GM10248 (cell line): Measurements from ENCODE around the gene SAFB2.

ENCODE experiments used
- CTCF ChIA-PET: fragments of 300-600 bp; sonication (Branson Sonifier 250); formaldehyde crosslinking; extraction: SDS; loops from one replicate; lab custom pipeline; 2021; ENCODE audit warnings: antibody characterized with exemption; lab: Yijun Ruan, JAX
- POLR2A ChIA-PET: fragments of 350-650 bp; sonication (Branson Sonifier 250); formaldehyde crosslinking; extraction: SDS; loops from one replicate; lab custom pipeline; 2020; ENCODE audit warnings: antibody characterized with exemption; lab: Yijun Ruan, JAX
- DNase-seq: peaks from one replicate; pipeline ENCODE4 v3.0.0; 2012; ENCODE audit errors: extremely low spot score
- CTCF ChIP-seq: IDR thresholded peaks from 2 replicates; pipeline ENCODE4 v1.5.1; 2012; ENCODE audit warnings: mild to moderate bottlenecking, low read depth; ENCODE audit errors: extremely low read depth, missing control alignments, control extremely low read depth

SAFB2 gene

GRCh38 chr19:5545984-5546383 lies 76.6 kb downstream of the SAFB2 start:
- CTCF ChIA-PET, result interaction anchor here (1.1 kb wide), 1 partner anchor 33 kb away, joined by 5 read pairs; no protein-coding TSS in a partner anchor
- POLR2A ChIA-PET, result no interaction called here
- no peak for TF ChIP-seq CTCF
- no peak for DNase-seq

GRCh38 chr19:5545051-5545450 lies 77.5 kb downstream of the SAFB2 start:
- POLR2A ChIA-PET, result no interaction called here
- CTCF ChIA-PET, result no interaction called here

GRCh38 chr19:5542665-5543064 lies 79.9 kb downstream of the SAFB2 start:
- ChIA-PET POLR2A (no interaction called here), CTCF (no interaction called here)
- DNase-seq, result no peak
- no peak for TF ChIP-seq CTCF

More at GRCh38 chr19:5545051-5545450, 77.5 kb downstream of the SAFB2 start:
- no peak for TF ChIP-seq CTCF
- DNase-seq, result no peak

GRCh38 chr19:5541456-5541855 lies 81.1 kb downstream of the SAFB2 start:
- DNase-seq, result no peak
- POLR2A ChIA-PET, result no interaction called here
- CTCF ChIA-PET, result no interaction called here
- no peak for TF ChIP-seq CTCF

GRCh38 chr19:5540208-5540607 lies 82.4 kb downstream of the SAFB2 start:
- ChIA-PET POLR2A (no interaction called here), CTCF (interaction anchor here (1.1 to 1.2 kb wide), 3 partner anchors 17 to 24 kb away, joined by 3 read pairs; no protein-coding TSS in a partner anchor)
- TF ChIP-seq CTCF, result no peak
- DNase-seq, result no peak

GRCh38 chr19:5537870-5538269 lies 84.7 kb downstream of the SAFB2 start:
- TF ChIP-seq CTCF, result no peak
- no peak for DNase-seq
- ChIA-PET CTCF (no interaction called here), POLR2A (no interaction called here)
